ENCODE results near the gene CWC25. TPM values are rescaled to one million over a fixed set of nuclear protein-coding genes. Genes with fewer than 3 reads are reported as not detected.

Gene CWC25
- total and polyA plus RNA-seq, 2 of the 13 experiments (the other 11 are each of a cell fraction or from before 2014, with no cell fraction given), result 15.6 to 22.7 TPM

- peak; percentile 98 for TF ChIP-seq FOSL1 (CRISPR knock-in tag; IDR thresholded peaks at IDR 0.05; ENCODE audit: borderline replicate concordance)
- no peak for TF ChIP-seq SRF (IDR thresholded peaks at IDR 0.05; ENCODE audit: low read depth, low read length)
- no peak; the same call in 1 of the 2 replicates for TF ChIP-seq MED13 (CRISPR knock-in tag; IDR thresholded peaks at IDR 0.05)
- TF ChIP-seq ZNF737 (CRISPR knock-in tag; IDR thresholded peaks at IDR 0.05; ENCODE audit: borderline replicate concordance), result no peak
- no peak for TF ChIP-seq ZNF784 (CRISPR knock-in tag; IDR thresholded peaks at IDR 0.05; ENCODE audit: borderline replicate concordance)
- no peak for TF ChIP-seq ZNF33B (CRISPR knock-in tag; IDR thresholded peaks at IDR 0.05)
- peak; percentile 74 for TF ChIP-seq SMAD3 (CRISPR knock-in tag; IDR thresholded peaks at IDR 0.05)
- peak; percentile 17; the same call in 1 of the 2 replicates for TF ChIP-seq ZNF362 (CRISPR knock-in tag; IDR thresholded peaks at IDR 0.05; ENCODE audit: borderline replicate concordance)
- no peak for TF ChIP-seq ZBTB42 (CRISPR knock-in tag; IDR thresholded peaks at IDR 0.05)
- 0 out of 2 replicates have a peak, but pooled peaks have one; percentile 37 for TF ChIP-seq THYN1 (CRISPR knock-in tag; IDR thresholded peaks at IDR 0.05; ENCODE audit: borderline replicate concordance, low read depth)
- TF ChIP-seq ZNF234 (CRISPR knock-in tag; conservative IDR thresholded peaks at IDR 0.05), result no peak
- no peak for TF ChIP-seq ZKSCAN5 (CRISPR knock-in tag; IDR thresholded peaks at IDR 0.05)
- TF ChIP-seq ZNF235 (CRISPR knock-in tag; IDR thresholded peaks at IDR 0.05; ENCODE audit: borderline replicate concordance), result no peak
- TF ChIP-seq GMEB1 (CRISPR knock-in tag; IDR thresholded peaks at IDR 0.05; ENCODE audit: borderline replicate concordance), result no peak; the same call in 1 of the 2 replicates
- no peak for TF ChIP-seq ARNT2 (CRISPR knock-in tag; IDR thresholded peaks at IDR 0.05; ENCODE audit: low read depth)
- no peak for TF ChIP-seq HDAC6 (IDR thresholded peaks at IDR 0.05; ENCODE audit: low read depth, low read length)
- no peak for TF ChIP-seq ZUFSP (CRISPR knock-in tag; IDR thresholded peaks at IDR 0.05; ENCODE audit: borderline replicate concordance)
- TF ChIP-seq RAD51 (IDR thresholded peaks at IDR 0.05; ENCODE audit: borderline replicate concordance), result no peak
- no peak for TF ChIP-seq EEA1 (CRISPR knock-in tag; IDR thresholded peaks at IDR 0.05; ENCODE audit: borderline replicate concordance)
- peak; percentile 89; the same call in 1 of the 2 replicates for TF ChIP-seq YEATS2 (CRISPR knock-in tag; IDR thresholded peaks at IDR 0.05; ENCODE audit: borderline replicate concordance)
- no peak for TF ChIP-seq ZSCAN30 (CRISPR knock-in tag; IDR thresholded peaks at IDR 0.05)
- no peak for TF ChIP-seq FOXK2 (IDR thresholded peaks at IDR 0.05)
- TF ChIP-seq ZNF768 (CRISPR knock-in tag; IDR thresholded peaks at IDR 0.05), result no peak
Observed at GRCh38 chr17:38871247-38872015, 46.3 kb upstream of the CWC25 start (continued).

Data from HepG2 (cell line).